ENCODE results near the gene CACNA1I.
"Not testable (repeated sequence)": the region's sequence is repeated elsewhere in the genome, so short reads cannot be mapped to it uniquely, and the experiment has no call there.

The CACNA1I gene

GRCh38 chr22:39728236-39728860 is 157.8 kb downstream of the CACNA1I start:
- in situ Hi-C loops (cut with HindIII; ENCODE audit: low sequenced_read_pairs): no loop called here

GRCh38 chr22:39729141-39729934 is 158.8 kb downstream of the CACNA1I start:
- in situ Hi-C loops (cut with HindIII; ENCODE audit: low sequenced_read_pairs): no loop called here
- DNase-seq (ENCODE audit: low read depth): no peak
- TF ChIP-seq CTCF (IDR thresholded peaks at IDR 0.05; ENCODE audit: low read depth, low read length, missing control alignments): no peak
- H3K4me3 ChIP-seq (ENCODE audit: low read depth, low read length): no peak overlapping the region

More at GRCh38 chr22:39728236-39728860, 157.8 kb downstream of the CACNA1I start:
- no peak for DNase-seq (ENCODE audit: low read depth)
- no peak for TF ChIP-seq CTCF (IDR thresholded peaks at IDR 0.05; ENCODE audit: low read depth, low read length, missing control alignments)
- H3K4me3 ChIP-seq (ENCODE audit: low read depth, low read length): no peak overlapping the region

- TF ChIP-seq CTCF (IDR thresholded peaks at IDR 0.05; ENCODE audit: low read depth, low read length, missing control alignments): no peak
- no peak for DNase-seq (ENCODE audit: low read depth)
- in situ Hi-C loops (cut with HindIII; ENCODE audit: low sequenced_read_pairs): no loop called here
- no peak overlapping the region for H3K4me3 ChIP-seq (ENCODE audit: low read depth, low read length)
These were observed 160.9 kb downstream of the CACNA1I start for GRCh38 chr22:39731481-39731880.

- in situ Hi-C loops (cut with HindIII; ENCODE audit: low sequenced_read_pairs): no loop called here
- no peak for DNase-seq (ENCODE audit: low read depth)
- TF ChIP-seq CTCF (IDR thresholded peaks at IDR 0.05; ENCODE audit: low read depth, low read length, missing control alignments): no peak
- no peak overlapping the region for H3K4me3 ChIP-seq (ENCODE audit: low read depth, low read length)
These were observed 161.5 kb downstream of the CACNA1I start for GRCh38 chr22:39731881-39732555.

- TF ChIP-seq CTCF (IDR thresholded peaks at IDR 0.05; ENCODE audit: low read depth, low read length, missing control alignments): no peak
- no peak for DNase-seq (ENCODE audit: low read depth)
- no peak overlapping the region for H3K4me3 ChIP-seq (ENCODE audit: low read depth, low read length)
- in situ Hi-C loops (cut with HindIII; ENCODE audit: low sequenced_read_pairs): no loop called here
These were observed 162.1 kb downstream of the CACNA1I start for GRCh38 chr22:39732625-39733024.

GRCh38 chr22:39733191-39733590 is 162.6 kb downstream of the CACNA1I start:
- DNase-seq (ENCODE audit: low read depth): no peak
- TF ChIP-seq CTCF (IDR thresholded peaks at IDR 0.05; ENCODE audit: low read depth, low read length, missing control alignments): no peak
- no peak overlapping the region for H3K4me3 ChIP-seq (ENCODE audit: low read depth, low read length)
- in situ Hi-C loops (cut with HindIII; ENCODE audit: low sequenced_read_pairs): no loop called here

- H3K4me3 ChIP-seq (ENCODE audit: low read depth, low read length); DNase-seq (ENCODE audit: low read depth); in situ Hi-C loops (cut with HindIII; ENCODE audit: low sequenced_read_pairs): not testable (repeated sequence)
These were observed 163.5 kb downstream of the CACNA1I start for GRCh38 chr22:39734046-39734445.

Measured in astrocyte of the cerebellum (primary cell).